ENCODE results near the gene IL15RA.
"Not testable (repeated sequence)": the region's sequence is repeated elsewhere in the genome, so short reads cannot be mapped to it uniquely, and the experiment has no call there.

IL15RA gene

DNA sequence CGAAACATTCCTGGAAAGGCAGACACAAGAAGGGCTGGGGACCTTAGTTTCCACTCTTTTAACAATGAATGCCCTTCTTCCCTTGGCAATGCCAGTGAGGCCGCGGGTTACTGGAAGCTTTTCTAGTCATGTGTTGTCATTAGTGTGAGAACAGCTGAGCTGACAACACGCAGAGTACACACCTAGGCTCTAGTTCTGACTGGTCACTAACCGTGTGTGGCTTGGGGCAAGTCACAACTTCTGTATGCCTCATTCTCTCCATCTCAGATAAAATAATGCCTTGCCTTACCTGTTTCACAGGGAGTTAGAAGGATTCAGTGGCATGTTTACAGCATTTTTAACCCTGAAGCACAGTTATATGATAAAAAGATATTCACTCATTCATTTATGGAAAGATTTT is 55.6 kb downstream of the IL15RA start:
- no peak for DNase-seq (ENCODE audit: low spot score)

DNA sequence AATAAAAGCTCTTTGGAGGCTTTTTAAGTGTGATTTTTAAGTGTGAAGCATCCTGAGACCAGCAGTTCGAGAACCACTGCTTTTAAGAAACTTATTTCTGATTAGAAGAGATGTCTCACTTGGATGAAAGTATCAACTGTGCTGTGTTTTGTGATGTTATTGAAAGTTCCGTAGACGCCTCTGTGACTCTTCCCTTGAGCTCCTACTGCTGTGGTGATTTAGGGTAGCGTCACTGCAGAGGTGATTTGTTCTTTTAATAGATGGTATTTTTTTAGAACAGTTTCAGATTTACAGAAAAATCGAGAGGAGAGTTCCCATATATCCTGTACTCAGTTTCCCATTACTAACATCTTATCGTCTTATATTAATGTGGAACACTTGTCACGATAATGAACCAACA is 57.8 kb downstream of the IL15RA start:
- DNase-seq (ENCODE audit: low spot score): no peak

DNA sequence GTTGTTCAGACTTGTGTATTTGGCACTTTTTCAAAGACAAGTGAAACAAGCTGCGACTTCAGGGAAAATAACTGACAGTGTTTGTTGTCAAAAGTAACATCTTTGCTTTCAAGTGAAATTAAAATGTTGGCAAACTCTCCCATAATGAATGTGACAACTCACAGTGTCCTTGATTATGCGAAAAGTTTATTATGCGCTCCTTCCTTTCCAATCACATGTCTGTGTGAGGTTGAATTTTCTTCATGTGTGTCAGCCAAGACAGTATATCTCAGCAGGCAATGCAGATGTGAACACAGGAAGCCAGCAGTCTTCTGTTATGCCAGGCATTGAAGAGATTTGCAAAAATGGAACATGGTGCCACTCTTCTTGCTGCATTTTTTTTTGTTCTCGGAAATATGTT is 58.6 kb downstream of the IL15RA start:
- DNase-seq (ENCODE audit: low spot score): no peak

DNA sequence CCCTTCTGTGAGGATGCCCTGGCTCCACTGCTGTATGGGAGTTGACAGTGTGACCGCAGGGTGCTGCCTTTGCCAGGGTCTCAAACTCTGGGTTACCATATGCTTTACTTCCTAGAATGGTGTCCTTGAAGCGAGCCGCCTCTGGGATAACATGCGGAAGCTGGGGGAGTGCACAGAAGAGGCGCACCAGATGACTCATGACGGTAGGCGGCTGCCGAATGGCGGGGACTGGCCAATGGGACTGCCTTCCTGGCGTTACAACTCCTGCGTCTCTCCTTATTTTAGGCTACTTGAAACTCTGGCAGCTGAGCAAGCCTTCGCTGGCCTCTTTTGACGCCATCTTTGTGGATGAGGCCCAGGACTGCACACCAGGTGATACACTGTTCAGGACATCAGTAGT is 60.0 kb downstream of the IL15RA start:
- DNase-seq (ENCODE audit: low spot score): no peak

DNA sequence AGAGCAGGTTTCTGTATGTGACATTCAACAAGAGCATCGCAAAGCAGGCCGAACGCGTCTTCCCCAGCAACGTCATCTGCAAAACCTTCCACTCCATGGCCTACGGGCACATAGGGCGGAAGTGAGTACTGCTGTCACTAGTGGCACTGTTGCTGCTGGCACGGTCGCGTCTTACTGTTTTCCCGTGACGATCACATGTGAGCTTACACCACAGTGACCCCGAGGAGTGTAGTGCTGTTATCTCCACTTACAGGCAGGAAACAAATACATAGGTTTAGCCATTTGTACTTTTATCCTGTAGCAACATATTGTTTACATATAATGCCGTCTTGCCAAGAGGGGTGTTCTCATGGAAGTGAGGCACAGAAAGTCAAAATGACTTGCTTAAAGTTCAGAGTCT is 61.9 kb downstream of the IL15RA start:
- DNase-seq (ENCODE audit: low spot score): no peak

DNA sequence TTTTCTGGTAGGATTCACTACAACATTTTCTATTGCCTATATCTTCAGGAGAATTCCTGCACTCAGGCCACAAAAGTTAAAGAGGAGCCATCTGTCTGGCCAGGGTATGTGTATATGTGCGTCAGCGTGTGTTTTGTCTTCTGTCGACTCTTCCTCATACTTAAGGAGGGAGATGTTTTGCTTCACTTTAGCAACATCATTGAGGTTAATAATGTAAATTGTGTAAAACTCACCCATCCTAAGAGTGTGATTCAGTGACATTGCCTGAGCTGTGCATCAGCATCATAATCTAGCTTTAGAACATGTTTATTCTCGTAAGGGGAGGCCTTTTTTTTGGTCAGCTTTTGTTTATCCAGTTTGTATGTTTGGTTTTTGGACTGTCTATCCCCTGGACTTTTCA is 63.6 kb downstream of the IL15RA start:
- no peak for DNase-seq (ENCODE audit: low spot score)

DNA sequence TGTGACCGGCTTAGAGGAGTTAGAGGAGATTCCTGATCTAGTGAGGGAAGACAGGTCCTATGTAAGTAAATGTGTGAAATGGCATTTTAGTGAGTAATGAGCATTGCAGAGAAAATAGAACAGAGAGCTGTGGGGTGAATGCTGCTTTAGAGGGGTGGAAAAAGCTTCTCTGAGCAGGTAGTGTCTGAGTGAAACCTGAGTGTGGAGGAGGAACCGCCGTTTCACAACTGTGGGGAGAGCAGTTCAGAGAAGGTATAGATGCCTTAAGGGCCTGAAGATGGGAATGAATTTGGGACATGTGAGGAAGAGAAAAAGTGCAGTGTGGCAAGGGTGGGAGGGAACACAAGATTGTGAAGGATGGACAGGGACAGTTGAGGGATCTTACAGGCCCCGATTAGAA is 65.7 kb downstream of the IL15RA start:
- no peak for DNase-seq (ENCODE audit: low spot score)

DNA sequence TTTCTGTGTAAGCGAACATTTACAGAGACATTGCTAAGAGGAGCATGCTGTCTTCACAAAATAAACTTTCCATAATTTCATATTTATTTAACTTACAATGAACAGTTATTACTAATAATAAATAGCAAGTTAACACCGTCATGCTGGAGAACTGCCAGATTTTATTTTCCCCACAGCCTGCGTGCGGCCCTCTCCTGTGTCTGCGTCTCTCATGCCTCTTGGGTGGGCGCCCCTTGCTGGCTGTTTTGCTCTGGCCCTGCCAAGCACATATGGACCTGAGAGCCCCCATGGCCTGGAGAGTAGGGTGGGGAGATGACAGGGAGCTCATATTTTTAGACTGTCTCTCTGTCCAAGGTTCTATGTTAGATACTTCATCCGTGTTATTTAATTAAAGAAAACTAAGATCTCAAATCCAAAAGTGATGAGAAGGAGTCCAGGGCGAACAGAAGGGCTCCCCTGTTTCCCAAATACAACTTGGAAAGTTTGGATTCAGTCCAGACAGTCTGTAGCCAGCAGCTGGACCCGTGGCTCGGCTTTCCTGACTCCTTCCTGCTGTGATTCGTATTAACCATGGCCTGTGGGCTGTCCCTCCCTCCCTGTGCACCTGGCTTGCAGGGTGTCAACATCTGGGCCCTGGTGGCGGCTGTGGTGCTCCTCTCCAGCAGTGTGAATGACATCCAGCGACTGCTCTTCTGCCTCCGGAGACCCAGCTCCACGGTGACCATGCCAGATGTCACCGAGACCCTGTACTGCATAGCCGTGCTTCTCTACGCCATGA is 66.8 kb downstream of the IL15RA start:
- no peak for DNase-seq (ENCODE audit: low spot score)

DNA sequence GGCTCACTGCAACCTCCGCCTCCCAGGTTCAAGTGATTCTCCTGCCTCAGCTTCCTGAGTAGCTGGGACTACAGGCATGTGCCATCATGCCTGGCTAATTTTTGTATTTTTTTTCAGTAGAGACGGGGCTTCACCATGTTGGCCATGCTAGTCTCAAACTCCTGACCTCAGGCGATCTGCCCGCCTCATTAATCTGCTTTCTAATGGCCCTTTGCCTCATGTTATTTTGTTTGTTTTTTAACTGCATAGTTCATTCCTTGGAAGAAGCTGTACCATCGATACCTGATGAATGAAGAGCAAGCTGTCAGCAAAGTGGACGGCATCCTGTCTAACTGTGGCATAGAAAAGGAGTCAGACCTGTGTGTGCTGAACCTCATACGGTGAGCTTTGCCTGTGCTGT is 68.7 kb downstream of the IL15RA start:
- not testable (repeated sequence) for DNase-seq (ENCODE audit: low spot score)

DNA sequence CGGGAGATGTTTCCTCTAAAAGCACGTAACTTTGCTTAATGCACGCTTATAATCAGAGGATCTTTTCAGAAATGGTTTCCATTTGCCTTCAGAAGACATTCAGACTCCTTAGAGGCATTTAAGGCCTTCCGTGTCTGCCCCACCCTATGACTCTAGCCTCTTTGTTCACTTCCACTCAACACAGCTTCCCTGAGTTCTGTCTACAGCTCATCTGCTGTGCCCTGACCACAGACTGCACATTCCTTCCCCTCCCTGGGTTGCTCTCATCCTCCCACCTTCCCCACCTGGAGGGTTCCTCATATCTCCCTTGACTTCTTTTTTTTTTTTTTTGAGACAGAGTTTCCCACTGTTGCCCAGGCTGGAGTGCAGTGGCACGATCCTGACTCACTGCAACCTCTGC is 70.7 kb downstream of the IL15RA start:
- no peak for DNase-seq (ENCODE audit: low spot score)

DNA sequence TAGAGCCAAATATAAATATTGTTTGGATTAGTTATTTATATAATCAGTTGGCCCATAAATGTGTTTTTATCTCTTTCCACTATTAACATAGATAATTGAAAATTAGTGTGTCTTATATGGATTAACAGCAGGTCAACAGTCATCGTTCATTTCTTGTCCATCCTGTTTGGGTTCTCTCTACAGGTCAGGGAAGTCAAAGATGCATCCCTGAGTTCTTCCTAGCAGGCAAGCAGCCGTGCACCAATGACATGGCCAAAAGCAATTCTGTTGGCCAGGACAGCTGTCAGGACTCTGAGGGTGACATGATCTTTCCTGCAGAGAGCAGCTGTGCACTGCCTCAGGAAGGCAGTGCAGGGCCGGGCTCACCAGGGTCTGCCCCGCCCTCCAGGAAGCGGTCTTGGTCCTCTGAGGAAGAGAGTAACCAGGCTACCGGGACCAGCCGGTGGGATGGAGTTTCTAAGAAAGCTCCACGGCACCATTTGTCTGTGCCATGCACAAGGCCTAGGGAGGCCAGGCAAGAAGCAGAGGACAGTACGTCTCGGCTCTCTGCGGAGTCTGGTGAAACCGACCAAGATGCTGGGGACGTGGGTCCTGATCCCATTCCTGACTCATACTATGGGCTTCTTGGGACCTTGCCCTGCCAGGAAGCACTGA is 71.4 kb downstream of the IL15RA start:
- no peak for DNase-seq (ENCODE audit: low spot score)

DNA sequence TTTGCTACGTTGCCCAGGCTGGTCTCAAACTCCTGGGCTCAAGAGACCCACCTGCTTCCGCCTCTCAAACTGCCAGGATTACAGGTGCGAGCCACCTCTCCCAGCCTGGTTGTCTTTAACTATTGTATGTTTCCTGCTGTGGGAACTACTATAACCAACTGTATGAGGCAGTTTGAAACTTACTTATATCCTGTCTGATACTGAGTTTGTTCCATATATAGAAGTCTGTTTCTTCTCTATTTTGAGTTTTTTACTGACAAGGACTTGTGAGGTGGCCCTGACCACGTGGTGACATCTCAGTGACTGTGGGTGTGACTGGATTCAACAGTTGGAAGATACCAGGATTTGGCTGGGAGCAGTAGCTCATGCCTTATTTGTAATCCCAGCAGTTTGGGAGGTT is 73.1 kb downstream of the IL15RA start:
- no peak for DNase-seq (ENCODE audit: low spot score)

DNA sequence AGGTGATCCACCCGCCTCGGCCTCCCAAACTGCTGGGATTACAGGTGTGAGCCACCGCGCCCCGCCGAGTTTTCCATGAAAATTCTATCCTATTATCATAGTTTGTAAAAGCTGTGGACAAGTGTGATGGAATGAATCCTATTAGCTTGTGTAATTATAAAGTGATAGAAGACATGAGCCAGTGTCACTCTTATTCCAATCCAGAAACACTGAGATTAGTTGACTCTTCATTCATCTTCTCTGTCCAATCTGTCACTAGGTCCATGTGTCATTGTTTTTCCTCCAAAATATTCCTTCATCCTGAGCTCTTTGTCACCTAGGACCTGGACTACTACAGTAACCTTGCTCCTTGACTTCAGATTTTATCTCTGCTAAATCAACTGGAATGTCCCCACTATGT is 73.8 kb downstream of the IL15RA start:
- no peak for DNase-seq (ENCODE audit: low spot score)

DNA sequence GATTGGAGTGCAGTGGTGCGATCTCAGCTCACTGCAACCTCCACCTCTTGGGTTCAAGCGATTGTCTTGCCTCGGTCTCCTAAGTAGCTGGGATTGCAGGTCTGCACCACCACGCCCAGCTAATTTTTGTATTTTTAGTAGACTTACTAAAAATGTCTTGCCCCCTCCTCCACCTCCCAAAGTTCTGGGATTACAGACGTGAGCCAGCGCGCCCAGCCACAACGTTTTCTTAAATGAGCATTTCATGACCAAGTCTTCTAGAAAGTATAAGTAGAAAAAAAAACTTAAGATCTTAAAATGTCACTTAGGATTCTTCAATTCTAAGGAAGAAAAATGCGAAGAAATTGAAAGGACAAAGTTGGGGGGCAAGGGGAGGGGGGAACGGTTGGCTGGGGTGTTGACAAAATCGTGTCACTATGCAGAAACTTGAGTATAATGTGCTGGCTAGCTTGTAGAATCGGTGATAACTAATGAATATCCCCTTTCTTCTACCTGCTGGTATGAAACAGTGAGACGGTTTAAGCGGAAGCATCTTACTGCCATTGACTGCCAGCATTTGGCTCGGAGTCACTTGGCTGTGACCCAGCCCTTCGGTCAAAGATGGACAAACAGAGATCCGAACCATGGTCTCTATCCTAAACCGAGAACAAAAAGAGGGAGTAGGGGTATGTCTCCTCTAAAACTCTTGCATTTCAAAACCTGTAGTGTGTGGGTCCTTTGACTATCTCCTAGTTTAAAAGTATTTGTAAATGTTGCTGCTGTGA is 74.7 kb downstream of the IL15RA start:
- DNase-seq (ENCODE audit: low spot score): no peak
